Colon (tissue), 2 donors: ENCODE results near the gene TAF6L.
A peak's percentile ranks its signal among the peaks of the same experiment; 100 is the strongest.
"Not testable (repeated sequence)": the region's sequence is repeated elsewhere in the genome, so short reads cannot be mapped to it uniquely, and the experiment has no call there.

ENCODE experiments used
- FAIRE-seq: peaks from 2 replicates; lab custom pipeline; 2012; peaks lifted over from hg19 to GRCh38; lab: Jason Lieb, UNC
- donor health status: control.
- donor health status: control.

TAF6L gene

GRCh38 chr11:62805961-62806441, 34.8 kb downstream of the TAF6L start:
- FAIRE-seq: no peak

GRCh38 chr11:62806611-62807121, 35.5 kb downstream of the TAF6L start:
- no peak for FAIRE-seq

- no peak for FAIRE-seq
Measured at GRCh38 chr11:62810748-62811147, 39.6 kb downstream of the TAF6L start.

- FAIRE-seq: no peak
Measured at GRCh38 chr11:62811659-62812058, 40.5 kb downstream of the TAF6L start.

- FAIRE-seq: no peak
Measured at GRCh38 chr11:62816557-62816956, 45.4 kb downstream of the TAF6L start.

GRCh38 chr11:62817129-62817528, 45.9 kb downstream of the TAF6L start:
- FAIRE-seq: no peak

GRCh38 chr11:62823677-62824076, 52.5 kb downstream of the TAF6L start:
- no peak for FAIRE-seq

- not testable (repeated sequence) for FAIRE-seq
Measured at GRCh38 chr11:62828130-62828529, 56.9 kb downstream of the TAF6L start.

GRCh38 chr11:62830904-62831519, 59.8 kb downstream of the TAF6L start:
- FAIRE-seq: no peak

- peak; percentile 18 for FAIRE-seq
Measured at GRCh38 chr11:62831520-62832335, 60.5 kb downstream of the TAF6L start, which contains the start of gene STX5. Gene STX5 (minus strand): TSS chr11:62832051. CDS start chr11:62831243, 808 bp downstream.

- no peak for FAIRE-seq
Measured at GRCh38 chr11:62832336-62833234, 61.4 kb downstream of the TAF6L start, which contains the start of gene TEX54. Gene TEX54 (minus strand): TSS chr11:62832841.

- no peak for FAIRE-seq
Measured at GRCh38 chr11:62835336-62835735, 64.1 kb downstream of the TAF6L start.
